ENCODE measurements around the gene GALNT16.
"Not testable (repeated sequence)": the region's sequence is repeated elsewhere in the genome, so short reads cannot be mapped to it uniquely, and the experiment has no call there.

Gene GALNT16

GRCh38 chr14:69373104-69373503 lies 113.1 kb downstream of the GALNT16 start:
- no peak for DNase-seq

- no peak for DNase-seq
Observed at GRCh38 chr14:69374235-69374634, 114.3 kb downstream of the GALNT16 start.

DNA sequence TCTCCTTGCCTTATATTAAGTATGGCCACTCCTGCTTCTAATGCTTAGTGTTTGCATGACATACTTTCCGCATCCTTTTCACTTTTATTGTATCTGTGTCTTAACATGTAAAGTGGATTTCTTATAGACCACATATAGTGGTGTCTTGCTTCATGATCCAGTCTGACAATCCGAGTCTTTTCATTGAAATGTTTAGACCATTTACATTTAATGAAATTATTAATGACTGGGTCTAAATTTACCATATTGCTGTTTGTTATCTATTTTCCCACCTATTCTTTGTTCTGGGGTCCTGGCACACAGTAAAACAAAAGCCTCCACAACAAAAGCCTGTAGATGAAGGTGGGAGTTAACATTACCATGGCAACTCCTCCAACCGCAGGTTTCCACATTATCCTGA lies 115.2 kb downstream of the GALNT16 start:
- DNase-seq = no peak

GRCh38 chr14:69375722-69376121 lies 115.8 kb downstream of the GALNT16 start:
- no peak for DNase-seq

DNA sequence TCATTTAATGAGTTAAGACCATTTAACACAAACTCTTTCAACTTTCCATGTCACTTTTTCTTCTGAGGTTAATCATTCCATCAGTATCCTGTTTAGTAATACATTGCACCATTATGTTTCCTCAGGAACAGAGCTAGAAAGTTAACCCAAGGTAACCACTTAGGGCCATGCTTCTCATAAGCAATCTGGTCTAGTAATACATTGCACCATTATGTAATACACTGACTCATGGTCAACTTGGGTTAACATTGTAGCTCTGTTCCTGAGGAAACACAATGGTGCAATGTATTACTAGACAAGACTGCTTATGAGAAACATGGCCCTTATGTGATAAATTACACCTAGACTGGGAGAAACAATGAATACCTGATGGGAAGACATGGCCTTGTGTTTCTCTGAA lies 116.5 kb downstream of the GALNT16 start:
- no peak for DNase-seq

- DNase-seq = no peak
Observed at GRCh38 chr14:69378274-69378673, 118.3 kb downstream of the GALNT16 start.

GRCh38 chr14:69387311-69387710 lies 127.4 kb downstream of the GALNT16 start:
- no peak for DNase-seq

DNA sequence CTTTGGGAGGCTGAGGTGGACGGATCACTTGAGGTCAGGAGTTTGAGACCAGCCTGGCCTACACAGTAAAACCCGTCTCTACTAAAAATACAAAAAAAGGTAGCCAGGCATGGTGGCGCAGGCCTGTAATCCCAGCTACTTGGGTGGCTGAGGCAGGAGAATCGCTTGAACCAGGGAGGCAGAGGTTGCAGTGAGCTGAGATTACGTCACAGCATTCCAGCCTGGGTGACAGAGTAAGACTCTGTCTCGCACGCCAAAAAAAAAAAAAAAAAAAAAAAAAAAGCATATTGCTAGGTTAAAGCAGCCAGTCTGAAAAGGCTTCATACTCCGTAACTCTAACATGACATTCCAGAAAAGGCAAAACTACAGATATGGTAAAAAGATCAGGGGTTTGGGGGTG lies 131.4 kb downstream of the GALNT16 start:
- DNase-seq = not testable (repeated sequence)

DNA sequence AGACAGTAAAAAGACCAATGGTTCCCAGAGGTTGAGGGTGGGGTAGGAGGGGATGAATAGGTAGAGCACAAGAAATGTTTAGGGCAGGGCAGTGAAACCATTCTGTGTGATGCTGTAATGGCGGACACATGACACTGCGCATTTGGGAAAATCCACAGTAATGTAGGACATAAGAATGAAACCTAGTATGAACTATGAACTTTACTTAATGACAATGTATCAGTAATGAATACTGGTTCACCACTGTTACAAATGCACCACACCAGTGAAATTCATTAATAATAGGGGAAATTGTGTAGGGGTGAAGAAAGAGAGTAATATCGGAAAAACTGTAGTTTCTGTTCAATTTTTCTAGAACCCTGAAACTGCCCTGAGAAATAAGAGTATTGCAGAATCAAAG lies 132.5 kb downstream of the GALNT16 start:
- no peak for DNase-seq

GRCh38 chr14:69395929-69396328 lies 136.0 kb downstream of the GALNT16 start:
- no peak for DNase-seq

DNA sequence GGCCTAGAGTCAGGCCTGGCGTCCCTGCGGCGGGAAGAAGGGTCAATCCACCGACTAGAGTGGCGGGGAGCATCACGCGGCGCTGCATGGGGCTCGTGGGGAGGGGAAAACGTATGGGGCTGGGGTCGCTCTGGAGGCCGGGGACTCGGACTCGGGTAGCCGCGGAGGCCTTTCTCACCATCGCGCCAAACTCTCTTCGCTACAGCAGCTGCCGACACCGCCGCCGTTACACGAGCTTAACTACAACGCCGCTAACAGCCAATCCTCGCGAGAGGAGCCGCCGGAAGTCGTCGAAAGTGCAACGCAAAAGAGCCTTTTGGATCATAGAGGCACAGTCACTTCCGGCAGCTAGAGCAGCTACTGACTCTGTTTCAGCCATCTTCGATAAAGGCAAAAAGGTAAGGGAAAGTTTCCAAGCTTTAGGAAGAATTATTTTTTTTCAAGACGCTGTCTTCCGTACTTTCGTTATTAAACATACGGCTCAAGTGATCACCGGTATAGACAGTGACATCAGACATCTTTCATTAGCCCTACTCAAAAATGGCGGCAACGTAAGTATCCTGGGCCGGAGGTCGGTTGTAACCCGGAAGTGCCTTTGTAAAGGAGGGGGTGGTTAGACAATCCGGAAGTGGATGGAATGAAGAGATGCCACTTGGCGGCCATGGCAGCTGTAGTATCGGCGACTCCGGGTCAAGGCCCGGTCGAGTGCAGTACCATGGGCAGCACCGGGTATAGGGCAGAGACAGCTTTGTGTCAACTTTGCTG lies 138.3 kb downstream of the GALNT16 start, which contains the start of the genes ERH and SLC39A9:
Gene ERH, minus strand, starts transcription at position 247 of the 765 bp plus-strand sequence. Its CDS starts 66 bp downstream, at position 181.
Gene SLC39A9, plus strand, starts transcription at position 640 of the 765 bp plus-strand sequence. CDS start 678 bp downstream, outside the sequence.
- peak; percentile 100 for DNase-seq

GRCh38 chr14:69398818-69399210 lies 138.9 kb downstream of the GALNT16 start:
- peak; percentile 64 for DNase-seq

DNA sequence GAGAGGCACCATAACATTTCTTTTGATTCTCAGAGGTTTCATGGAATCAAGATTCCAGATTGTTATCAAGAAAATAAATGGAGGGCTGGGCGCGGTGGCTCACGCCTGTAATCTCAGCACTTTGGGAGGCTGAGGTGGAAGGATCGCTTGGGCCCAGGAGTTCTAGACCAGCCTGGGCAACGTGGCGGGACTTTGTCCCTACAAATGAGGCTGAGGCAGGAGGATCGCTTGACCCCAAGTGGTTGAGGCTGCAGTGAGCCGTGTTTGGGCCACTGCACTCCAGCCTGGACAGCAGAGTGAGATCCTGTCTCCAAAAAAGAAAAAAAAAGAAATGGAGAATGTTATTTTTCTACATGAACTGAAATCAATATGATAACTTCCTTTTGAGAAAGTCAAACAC lies 139.8 kb downstream of the GALNT16 start:
- no peak for DNase-seq

- DNase-seq = no peak
Observed at GRCh38 chr14:69400154-69400553, 140.2 kb downstream of the GALNT16 start.

DNA sequence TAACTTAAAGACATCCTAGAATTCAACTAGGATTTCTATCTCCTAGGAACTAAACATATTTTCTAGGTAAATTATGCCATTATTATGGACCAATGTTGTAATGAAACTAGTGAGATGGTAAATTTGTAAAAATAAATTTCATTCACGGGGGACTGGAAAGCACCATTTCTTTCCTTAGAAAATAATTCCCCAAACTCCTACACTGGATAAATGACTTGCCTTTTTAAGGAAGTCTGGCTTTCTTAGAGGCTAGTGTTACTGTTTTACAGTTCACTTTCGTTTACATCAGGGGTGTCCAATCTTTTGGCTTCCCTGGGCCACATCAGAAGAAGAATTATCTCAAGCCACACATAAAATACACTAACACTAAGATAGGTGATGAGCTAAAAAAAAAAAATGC lies 141.9 kb downstream of the GALNT16 start:
- no peak for DNase-seq

GRCh38 chr14:69404478-69404877 lies 144.5 kb downstream of the GALNT16 start:
- DNase-seq = no peak

DNA sequence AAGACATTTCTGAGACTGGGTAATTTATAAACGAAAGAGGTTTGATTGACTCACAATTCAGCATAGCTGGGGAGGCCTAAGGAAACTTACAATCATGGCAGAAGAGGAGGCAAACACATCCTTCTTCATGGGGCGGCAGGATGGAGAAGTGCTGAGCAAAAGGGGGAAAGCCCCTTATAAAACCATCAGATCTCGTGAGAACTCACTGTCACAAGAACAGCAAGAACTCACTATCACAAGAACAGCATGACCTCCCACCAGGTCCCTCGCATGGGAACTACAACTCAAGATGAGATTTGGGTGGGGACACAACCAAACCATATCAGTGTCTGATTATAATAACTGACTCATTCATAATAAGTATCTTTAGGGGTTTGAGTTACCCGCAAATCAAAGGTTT lies 144.9 kb downstream of the GALNT16 start:
- DNase-seq = no peak

- DNase-seq = no peak
Observed at GRCh38 chr14:69405762-69406161, 145.8 kb downstream of the GALNT16 start.
